KG1 (cell line): ENCODE data around the gene ATOH1.

Experiments
- DNase-seq: peaks from one replicate; lab custom pipeline; 2025; lab: John Stamatoyannopoulos, UW

Gene ATOH1

GRCh38 chr4:93835929-93836328 is 7.4 kb downstream of the ATOH1 start:
- DNase-seq, result no peak

DNA sequence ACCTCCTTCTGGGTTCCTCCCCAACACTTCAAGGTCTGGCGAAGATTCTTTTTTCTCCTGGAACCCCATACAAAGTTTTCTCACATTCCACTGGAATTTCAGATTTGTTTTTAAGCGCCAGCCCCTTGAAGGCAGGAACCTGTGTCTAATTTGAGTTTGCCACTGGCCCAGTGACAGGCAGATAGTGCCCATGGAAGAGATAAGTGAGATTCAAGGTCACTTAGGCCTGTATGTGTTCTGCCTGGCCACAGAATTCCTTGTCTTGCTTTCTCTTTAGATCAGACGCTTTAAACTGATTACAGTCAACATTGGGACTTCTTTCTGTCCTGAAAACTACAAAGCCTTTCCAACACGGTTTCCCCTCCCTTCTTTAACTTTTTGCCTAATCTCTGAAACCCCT is 11.2 kb downstream of the ATOH1 start:
- no peak for DNase-seq

GRCh38 chr4:93841803-93842345 is 13.3 kb downstream of the ATOH1 start:
- no peak for DNase-seq

DNA sequence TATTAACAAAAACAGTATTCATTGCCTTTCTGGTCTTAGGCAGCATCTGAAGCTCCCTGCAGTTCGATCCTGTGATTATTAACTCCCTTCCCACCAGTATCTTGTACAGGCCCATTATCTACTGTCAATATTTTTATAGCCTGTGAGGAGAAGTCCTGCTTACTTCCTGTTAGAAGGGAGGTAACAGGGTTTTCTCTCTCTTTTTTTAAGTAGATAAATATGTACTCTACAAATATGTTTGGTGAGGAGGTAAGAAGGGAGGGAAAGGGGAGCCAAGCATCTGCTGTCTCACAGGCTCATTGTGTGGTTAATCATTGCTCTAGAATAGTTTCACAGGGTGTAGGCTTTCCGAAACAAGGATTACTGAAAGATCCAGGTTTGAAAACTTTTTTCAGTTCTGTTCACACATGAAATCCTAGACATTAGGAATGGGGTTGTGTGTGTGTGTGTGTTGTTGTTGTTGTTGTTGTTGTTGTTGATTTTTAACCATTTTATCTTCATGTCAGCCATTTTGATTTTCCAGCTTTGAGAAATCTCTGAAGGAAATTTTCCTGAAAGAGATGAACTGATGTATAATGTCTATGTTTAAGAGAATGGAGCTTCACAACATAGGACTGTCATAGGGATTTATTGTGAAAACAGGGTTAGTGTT is 14.2 kb downstream of the ATOH1 start:
- no peak for DNase-seq

DNA sequence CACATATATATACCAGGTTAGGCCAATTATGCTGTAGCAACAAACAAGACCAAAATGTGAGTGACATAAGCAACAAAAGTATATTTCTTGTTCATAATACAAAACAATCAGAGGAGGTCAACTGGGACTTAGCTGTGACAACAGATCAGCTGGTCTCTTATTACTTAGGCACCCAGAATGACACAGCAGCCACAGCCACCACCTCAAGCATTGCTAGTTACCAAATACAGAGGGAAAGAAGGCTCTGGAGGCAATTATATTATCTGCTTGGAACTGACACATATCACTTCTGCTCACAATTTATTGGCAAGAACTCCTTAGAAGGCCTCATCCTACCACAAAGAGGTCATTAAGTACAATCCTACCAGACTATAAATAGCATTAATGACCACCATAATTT is 15.2 kb downstream of the ATOH1 start:
- no peak for DNase-seq

DNA sequence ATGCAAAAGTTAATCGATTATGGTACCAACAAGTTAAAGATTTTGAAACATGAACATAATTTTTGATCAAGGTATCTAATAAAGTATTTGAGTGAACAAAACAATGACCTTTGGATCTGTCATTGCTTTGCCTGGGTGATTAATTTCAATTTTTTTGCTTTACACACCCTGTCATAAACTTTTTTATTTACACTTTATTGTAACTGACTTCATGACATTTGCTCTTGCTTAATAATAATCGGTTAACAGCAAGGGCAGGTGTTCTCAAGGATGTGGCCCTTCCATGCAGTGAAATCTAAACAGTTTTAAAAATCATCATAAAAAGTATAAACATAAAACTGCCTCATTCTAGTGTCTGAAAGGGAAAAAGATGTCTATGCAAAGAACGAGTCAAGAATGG is 24.1 kb downstream of the ATOH1 start:
- no peak for DNase-seq

DNA sequence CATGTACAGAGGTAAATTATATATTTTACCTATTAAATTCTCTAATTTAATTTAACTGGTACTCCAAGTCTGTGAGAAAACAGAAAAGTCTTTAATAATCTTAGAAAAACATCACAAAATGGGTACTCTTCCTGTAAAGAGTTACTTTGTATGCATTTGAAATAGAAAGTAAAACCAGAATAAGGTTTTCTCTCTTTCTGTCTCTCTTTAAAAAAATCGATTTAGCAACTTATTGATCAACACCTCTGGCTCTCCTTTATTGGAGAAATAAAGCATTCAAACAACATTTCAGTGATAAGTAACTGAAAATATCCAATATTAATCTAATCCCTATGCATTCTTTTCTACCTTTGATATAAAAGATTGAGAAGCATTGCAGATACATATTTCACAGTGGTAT is 27.4 kb downstream of the ATOH1 start:
- DNase-seq, result no peak

DNA sequence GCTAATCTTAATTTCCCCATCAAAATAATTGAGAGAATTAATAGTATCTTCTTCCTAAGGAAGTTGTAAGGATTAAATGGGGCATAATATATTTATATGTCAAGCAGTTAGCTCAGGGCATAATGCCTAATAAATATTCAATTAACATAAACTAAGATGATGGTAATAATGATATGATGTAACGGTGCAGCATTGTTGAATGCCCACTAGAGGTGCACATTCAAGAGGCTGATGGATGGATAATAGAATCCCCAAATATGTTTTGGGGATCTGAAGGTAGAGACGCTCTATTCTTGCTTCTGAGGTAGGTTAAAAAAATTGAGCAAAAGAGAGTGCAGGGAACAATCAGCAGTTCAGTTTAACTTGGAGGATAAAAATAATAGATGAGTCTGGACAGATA is 37.1 kb downstream of the ATOH1 start:
- no peak for DNase-seq

DNA sequence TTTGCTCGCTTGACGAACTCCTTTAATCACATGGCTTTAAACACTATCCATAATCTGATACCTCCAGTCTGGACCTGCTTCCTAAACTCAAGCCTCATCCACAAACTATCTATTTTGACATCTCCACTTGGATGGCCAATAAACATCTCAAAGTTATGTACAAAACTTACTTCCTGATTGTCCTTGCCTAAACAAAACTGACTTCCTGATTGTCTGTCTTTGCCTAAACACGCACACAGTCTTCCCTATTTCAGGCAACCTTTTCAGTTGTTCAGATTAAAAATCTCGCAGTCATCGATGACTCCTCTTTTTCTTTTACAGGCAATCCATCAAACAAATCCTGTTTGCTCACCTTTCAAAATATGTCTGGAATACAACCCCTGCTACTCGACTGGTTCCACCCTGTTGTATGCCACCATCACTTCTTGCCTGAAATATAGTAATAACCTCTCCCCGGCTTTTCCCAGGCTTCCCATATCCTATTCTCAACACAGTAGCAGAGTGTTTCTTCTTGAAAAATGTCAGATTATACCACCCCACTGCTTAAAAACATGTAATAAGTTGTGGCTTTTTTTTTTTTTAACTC is 39.0 kb downstream of the ATOH1 start:
- DNase-seq, result no peak

DNA sequence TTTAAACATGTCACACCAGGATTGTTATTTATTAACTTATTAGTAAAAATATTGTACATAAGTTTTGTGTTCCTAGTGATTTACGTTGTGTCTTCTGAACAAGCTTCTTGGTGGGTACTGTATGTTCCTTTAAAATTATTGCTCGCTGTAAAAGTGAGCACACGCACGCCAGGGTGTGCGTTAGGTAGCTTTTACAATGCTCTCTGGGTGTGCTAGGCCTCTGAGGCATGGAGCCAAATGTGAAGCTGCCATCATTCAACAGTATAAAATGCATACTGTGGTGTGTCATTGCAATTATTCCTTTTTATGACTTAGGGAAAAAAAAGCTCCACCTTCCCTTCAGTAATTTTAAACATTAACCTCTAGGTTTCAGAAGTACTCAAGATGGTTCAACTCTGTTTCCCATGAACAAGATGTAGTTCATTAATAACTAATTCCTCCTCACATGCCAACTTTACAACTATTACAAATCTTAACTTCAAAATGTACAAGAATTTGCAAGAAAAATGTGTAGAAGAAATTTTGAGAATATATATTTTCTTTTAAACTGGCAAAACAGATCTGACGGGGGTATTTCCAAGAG is 42.4 kb downstream of the ATOH1 start:
- DNase-seq, result no peak

GRCh38 chr4:93876754-93877153 is 48.2 kb downstream of the ATOH1 start:
- DNase-seq, result no peak

DNA sequence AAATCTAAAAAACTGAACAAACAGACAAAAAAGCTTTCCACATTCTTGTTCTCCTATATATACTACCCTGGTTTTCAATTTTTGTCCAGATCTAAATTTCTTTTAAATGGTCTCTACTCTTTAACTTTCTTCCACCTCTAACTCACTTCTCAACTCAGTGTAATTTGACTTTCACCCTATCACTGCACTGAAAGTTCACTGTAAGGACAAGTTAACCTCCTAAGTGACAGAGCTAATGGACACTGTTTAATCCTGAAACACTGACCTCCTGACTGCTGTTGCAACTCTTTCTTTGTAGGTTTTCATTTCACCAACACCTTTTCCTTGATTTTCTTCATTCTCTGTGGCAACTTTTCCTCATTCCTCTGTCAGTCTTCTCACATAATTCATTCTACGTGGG is 50.0 kb downstream of the ATOH1 start:
- no peak for DNase-seq

DNA sequence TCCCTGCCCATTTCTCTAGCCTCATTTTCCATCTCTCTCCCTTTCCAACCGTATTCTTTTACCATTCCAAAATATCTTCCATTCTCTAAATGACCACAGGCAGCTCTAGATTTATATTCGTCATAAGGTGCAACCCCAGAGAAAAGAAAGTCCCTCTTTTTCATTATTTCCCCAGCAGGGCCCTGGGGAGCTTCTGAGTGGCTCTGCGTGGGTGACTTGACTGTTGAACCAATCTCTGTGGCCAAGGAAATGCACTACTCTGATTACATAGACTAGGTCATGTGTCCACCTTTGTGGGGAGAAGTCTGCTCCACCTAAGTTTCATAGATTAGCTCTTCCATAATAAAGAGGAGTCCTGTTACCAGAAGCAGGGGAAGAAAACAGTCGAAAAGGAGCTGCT is 51.4 kb downstream of the ATOH1 start:
- DNase-seq, result no peak
